HL-60/S4 treated with phorbol 12-myristate 13-acetate at 8.2 ng/mL for 4 days and 3 days (cell line): ENCODE data around the gene PMFBP1.

Experiments
- in situ Hi-C: fragments of 300-500 bp; cut with MboI; formaldehyde crosslinking; loops from 2 replicates; pipeline ENCODE4 v1.15.0; 2022; ENCODE audit warnings: low sequenced_read_pairs

Gene PMFBP1

GRCh38 chr16:72073560-72074230, 98.3 kb downstream of the PMFBP1 start:
- in situ Hi-C loops = no loop called here

- in situ Hi-C loops = no loop called here
These were observed 99.2 kb downstream of the PMFBP1 start for GRCh38 chr16:72072514-72073342.
